Thyroid gland (tissue), 4 donors: ENCODE data around the gene AGTPBP1. TPM values are rescaled to one million over a fixed set of nuclear protein-coding genes. Genes with fewer than 3 reads are reported as not detected.

ENCODE experiments used
- DNase-seq, 2 donors: peaks; one replicate each; pipeline ENCODE4 v3.0.0-alpha.2; 2019
- H3K27ac ChIP-seq, 3 donors: fragments of 200-600 bp; sonication (generic); 1 replicate in 2 of 3; 2 replicates in 1 of 3; pipeline ENCODE4 v1.5.1; 2016 to 2019; ENCODE audit warnings: mild to moderate bottlenecking in 1 of 3, moderate library complexity in 1 of 3
- H3K27me3 ChIP-seq: fragments of 200-600 bp; sonication (generic); one replicate; pipeline ENCODE4 v1.5.1; 2019
- H3K36me3 ChIP-seq, 2 donors: fragments of 200-600 bp; sonication (generic); one replicate each; pipeline ENCODE4 v1.5.1; 2016 to 2019
- H3K4me1 ChIP-seq, 2 donors: fragments of 200-600 bp; sonication (generic); one replicate each; pipeline ENCODE4 v1.5.1; 2017 to 2019
- H3K4me3 ChIP-seq, 3 donors: fragments of 200-600 bp; sonication (generic); replicated peaks in 1 of 3; 1 replicate in 2 of 3; 2 replicates in 1 of 3; pipeline ENCODE4 v1.5.1; 2016; ENCODE audit warnings: mild to moderate bottlenecking in 1 of 3
- H3K9me3 ChIP-seq: fragments of 200-600 bp; sonication (generic); one replicate; pipeline ENCODE4 v1.5.1; 2017
- POLR2A ChIP-seq, 2 donors: fragments of 450-650 bp; IDR thresholded peaks; one replicate each; pipeline ENCODE4 v1.6.1; 2017; ENCODE audit warnings: antibody characterized with exemption in 2 of 2, mild to moderate bottlenecking in 2 of 2, moderate library complexity in 1 of 2
- WGBS, 2 donors: methylation state at CpG; one replicate each; pipeline ENCODE4 v1.1.5; 2017; 5-methylcytosine and 5-hydroxymethylcytosine counted together
- intact Hi-C: fragments of 100-400 bp; cut with DNase I; formaldehyde crosslinking; loops from one replicate; pipeline ENCODE4 v1.15.1; 2023
- total RNA-seq, 4 donors: library from RNA; depleted of rRNA; stranded (reverse); fragments of >200 nt; gene quantifications; one replicate each; pipeline ENCODE4 v1.2.3, GENCODE V29; 2016
- TF ChIP-seq, protein P1 (sequence below), 6 experiments: fragments of 200-600 bp in 3 of 6; fragments of 450-650 bp in 3 of 6; sonication (generic) in 3 of 6; IDR thresholded peaks; one replicate each; pipeline ENCODE4 v1.5.1; 2016 to 2019; ENCODE audit warnings: antibody characterized with exemption in 6 of 6, mild to moderate bottlenecking in 2 of 6, inconsistent platforms in 1 of 6, moderate library complexity in 1 of 6

Gene AGTPBP1
- total RNA-seq, 4 donors from 2014 or later, result 18.2 to 23.3 (median 22.0) TPM

DNA sequence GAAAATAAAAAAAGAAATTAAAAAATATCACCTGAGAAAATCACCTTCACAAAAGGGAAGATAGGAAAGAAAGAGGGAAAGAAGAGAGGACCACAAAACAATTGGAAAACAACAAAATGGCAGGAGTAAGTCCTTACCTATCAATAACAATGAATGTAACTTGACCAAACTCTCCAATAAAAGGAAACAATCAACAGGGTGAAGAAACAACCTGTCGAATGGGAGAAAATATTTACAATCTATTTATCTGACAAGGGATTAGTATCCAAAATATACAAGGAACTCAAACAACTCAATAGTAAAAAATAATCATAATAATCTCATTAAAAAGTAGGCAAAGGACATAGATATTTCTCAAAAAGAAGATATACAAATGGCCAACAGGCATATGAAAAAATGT is 135.8 kb downstream of the AGTPBP1 start:
- H3K4me1 ChIP-seq, result peaks cover 0 to 3% of the 10 kb centered on the region in 2 donors
- no peaks in the 10 kb centered on the region for H3K36me3 ChIP-seq
- no peak overlapping the region for H3K4me3 ChIP-seq
- no peak for TF ChIP-seq POLR2A (IDR thresholded peaks at IDR 0.05)
- TF ChIP-seq, protein P1, sequence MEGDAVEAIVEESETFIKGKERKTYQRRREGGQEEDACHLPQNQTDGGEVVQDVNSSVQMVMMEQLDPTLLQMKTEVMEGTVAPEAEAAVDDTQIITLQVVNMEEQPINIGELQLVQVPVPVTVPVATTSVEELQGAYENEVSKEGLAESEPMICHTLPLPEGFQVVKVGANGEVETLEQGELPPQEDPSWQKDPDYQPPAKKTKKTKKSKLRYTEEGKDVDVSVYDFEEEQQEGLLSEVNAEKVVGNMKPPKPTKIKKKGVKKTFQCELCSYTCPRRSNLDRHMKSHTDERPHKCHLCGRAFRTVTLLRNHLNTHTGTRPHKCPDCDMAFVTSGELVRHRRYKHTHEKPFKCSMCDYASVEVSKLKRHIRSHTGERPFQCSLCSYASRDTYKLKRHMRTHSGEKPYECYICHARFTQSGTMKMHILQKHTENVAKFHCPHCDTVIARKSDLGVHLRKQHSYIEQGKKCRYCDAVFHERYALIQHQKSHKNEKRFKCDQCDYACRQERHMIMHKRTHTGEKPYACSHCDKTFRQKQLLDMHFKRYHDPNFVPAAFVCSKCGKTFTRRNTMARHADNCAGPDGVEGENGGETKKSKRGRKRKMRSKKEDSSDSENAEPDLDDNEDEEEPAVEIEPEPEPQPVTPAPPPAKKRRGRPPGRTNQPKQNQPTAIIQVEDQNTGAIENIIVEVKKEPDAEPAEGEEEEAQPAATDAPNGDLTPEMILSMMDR (IDR thresholded peaks at IDR 0.05), result no peak
- intact Hi-C loops, result no loop called here
- H3K9me3 ChIP-seq, result no peaks in the 10 kb centered on the region
- WGBS, 2 donors, result 83 to 96% methylated on average over 1 of the region's 1 CpG
- no peak overlapping the region for H3K27ac ChIP-seq
- H3K27me3 ChIP-seq, result no peaks in the 10 kb centered on the region
- DNase-seq, result no peak

DNA sequence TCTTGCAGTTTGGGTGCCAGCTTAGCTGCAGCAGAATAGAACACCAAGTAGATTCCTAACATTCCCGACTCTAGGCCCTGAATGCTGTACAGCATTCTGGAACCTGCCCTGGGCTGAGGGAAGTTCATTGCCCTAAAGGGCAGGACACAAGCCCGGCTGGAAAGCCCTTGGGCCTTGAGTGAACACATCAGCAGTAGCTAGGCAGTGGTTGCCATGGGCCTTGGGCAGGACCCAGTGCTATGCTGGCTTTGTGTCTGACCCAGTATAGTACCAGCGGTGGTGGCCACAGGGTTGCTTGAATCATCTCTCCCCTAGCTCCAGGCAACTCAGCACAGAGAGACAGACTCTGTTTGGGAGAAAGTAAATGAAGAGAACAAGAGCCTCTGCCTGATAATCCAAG is 137.8 kb downstream of the AGTPBP1 start:
- no peak overlapping the region for H3K27ac ChIP-seq
- no peaks in the 10 kb centered on the region for H3K9me3 ChIP-seq
- intact Hi-C loops, result no loop called here
- TF ChIP-seq, protein P1 (IDR thresholded peaks at IDR 0.05), result no peak
- TF ChIP-seq POLR2A (IDR thresholded peaks at IDR 0.05), result no peak
- no peaks in the 10 kb centered on the region for H3K36me3 ChIP-seq
- no peaks in the 10 kb centered on the region for H3K4me1 ChIP-seq
- no peak overlapping the region for H3K4me3 ChIP-seq
- no peak for DNase-seq
- 100% methylated on average over 1 to 3 of the region's 3 CpGs for WGBS, 2 donors
- H3K27me3 ChIP-seq, result no peaks in the 10 kb centered on the region

DNA sequence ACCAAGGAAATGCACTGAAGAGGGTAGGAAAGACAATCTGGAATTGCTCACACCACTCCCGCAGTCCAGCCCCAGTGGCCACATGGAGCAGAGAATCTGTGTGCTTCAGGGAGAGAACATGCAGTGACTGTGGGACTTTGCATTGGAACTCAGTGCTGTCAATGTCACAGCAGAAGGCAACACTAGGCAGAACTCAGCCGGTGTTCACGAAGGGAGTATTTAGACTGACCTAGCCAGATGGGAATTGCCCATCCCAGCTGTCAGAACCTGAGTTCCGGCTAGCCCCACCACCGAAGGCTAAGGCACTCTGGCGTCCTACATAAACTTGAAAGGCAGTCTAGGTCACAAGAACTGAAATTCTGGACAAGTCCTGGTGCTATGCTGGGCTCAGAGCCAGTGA is 139.0 kb downstream of the AGTPBP1 start:
- Histone ChIP-seq H3K4me3 (no peak overlapping the region), H3K4me1 (no peaks in the 10 kb centered on the region), H3K27ac (no peak overlapping the region), H3K9me3 (no peaks in the 10 kb centered on the region), H3K36me3 (no peaks in the 10 kb centered on the region), H3K27me3 (no peaks in the 10 kb centered on the region)
- intact Hi-C loops, result no loop called here
- DNase-seq, result no peak
- TF ChIP-seq, protein P1 (IDR thresholded peaks at IDR 0.05), result no peak
- no peak for TF ChIP-seq POLR2A (IDR thresholded peaks at IDR 0.05)
- WGBS, 2 donors, result 94 to 98% methylated on average over 6 of the region's 6 CpGs

DNA sequence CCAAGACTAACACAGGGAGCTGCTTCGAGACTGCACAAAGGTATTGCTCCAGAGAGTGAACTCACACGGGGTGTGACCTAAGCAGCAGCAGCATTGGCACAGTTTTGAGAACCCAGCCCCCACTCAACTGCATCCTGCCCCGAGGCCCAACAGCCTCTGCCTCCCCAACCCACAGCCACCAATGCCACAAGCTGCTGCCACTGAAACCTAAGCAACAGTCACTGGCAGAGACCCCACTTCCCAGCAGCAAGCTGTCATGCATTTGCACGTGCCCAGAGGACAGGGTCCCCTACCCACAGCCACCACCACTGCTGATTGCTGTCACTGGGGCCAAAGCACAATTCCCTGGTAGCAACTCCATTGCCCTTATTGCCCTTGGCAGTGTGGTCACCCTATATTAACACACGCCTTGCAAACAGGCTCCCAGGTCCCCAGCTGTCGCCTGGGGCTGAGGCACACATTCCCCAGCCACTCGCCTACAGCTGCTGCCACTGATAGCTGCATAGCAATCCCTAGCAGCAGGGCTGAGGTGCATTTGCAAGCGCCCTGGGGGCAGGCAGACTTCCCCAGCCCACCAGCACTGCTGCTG is 141.0 kb downstream of the AGTPBP1 start:
- 84 to 93% methylated on average over 4 to 8 of the region's 8 CpGs for WGBS, 2 donors
- Histone ChIP-seq H3K4me1 (no peaks in the 10 kb centered on the region), H3K27me3 (no peaks in the 10 kb centered on the region), H3K9me3 (no peaks in the 10 kb centered on the region), H3K4me3 (no peak overlapping the region), H3K27ac (no peak overlapping the region), H3K36me3 (no peaks in the 10 kb centered on the region)
- no peak for DNase-seq
- intact Hi-C loops, result no loop called here
- TF ChIP-seq POLR2A (IDR thresholded peaks at IDR 0.05), result no peak

DNA sequence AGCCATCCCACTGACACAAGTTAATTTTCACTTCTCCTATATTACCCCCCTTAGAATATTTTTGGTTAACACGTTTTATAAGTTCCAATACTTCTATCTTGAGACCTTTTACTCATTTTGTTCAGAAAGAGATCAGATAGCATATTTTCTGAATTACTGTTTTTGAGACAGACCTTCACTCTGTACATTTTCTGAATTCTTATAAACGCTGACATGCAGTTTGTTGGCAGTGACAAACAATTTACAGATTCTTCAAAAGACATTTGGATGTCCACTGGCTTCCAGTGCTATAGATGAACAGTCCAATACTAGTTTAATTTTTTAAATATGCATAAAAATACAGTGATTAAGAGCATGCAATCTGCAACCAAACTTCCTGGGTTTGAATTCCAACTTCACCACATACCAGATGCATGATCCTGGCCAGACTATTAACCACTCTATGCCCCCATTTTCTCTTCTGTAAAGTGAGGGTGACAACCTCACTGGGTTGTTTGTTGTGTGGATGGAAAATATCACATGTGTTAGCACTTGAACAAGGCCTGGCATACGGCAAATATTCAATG is 142.1 kb downstream of the AGTPBP1 start:
- H3K4me1 ChIP-seq, result no peaks in the 10 kb centered on the region
- no peaks in the 10 kb centered on the region for H3K9me3 ChIP-seq
- no peaks in the 10 kb centered on the region for H3K36me3 ChIP-seq
- no peak overlapping the region for H3K4me3 ChIP-seq
- no peak overlapping the region for H3K27ac ChIP-seq
- WGBS, 2 donors, result 85 to 90% methylated on average over 3 of the region's 3 CpGs
- no peaks in the 10 kb centered on the region for H3K27me3 ChIP-seq
- intact Hi-C loops, result no loop called here
- TF ChIP-seq POLR2A (IDR thresholded peaks at IDR 0.05), result no peak
- TF ChIP-seq, protein P1 (IDR thresholded peaks at IDR 0.05), result no peak
- DNase-seq, result no peak
